Amygdala (tissue), 56 donors: ENCODE data around the gene EFEMP1.
"Not testable (repeated sequence)": the region's sequence is repeated elsewhere in the genome, so short reads cannot be mapped to it uniquely, and the experiment has no call there.

Experiments
- DNase-seq, 56 donors: peaks; one replicate each; lab custom pipeline; 2025; lab: John Stamatoyannopoulos, UW

Gene EFEMP1

DNA sequence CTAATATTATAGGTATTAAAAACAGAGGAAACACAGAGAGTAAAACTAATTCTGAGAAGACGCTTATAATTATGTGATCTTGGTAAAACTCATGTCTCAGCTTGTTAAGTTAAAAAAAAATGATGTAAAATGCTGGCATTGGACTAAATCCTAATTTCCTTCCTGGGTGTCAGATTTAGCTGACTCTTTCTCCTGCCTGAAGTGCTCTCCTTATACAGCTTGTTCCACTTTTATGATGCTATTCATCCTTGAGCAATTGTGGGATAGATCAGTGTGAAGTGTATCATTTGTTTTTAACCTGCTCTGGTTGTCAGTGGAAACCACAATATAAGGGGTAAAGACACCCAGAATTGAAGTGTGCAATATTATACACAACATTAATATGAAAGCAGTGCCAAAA lies 84.9 kb downstream of the EFEMP1 start:
- no peak for DNase-seq

DNA sequence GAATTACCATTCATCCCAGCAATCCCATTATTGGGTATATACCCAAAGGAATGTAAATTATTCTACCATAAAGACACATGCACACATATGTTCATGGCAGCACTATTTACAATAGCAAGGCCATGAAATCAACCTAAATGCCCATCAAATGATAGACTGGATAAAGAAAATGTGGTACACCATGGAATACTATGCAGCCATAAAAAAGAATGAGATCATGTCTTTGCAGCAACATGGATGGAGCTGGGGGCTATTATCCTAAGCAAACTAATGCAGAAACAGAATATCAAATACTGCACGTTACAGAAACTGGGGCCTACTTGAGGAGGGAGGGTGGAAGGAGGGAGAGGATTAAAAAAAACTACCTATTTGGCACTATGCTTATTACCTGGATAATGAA lies 85.5 kb downstream of the EFEMP1 start:
- not testable (repeated sequence) for DNase-seq

DNA sequence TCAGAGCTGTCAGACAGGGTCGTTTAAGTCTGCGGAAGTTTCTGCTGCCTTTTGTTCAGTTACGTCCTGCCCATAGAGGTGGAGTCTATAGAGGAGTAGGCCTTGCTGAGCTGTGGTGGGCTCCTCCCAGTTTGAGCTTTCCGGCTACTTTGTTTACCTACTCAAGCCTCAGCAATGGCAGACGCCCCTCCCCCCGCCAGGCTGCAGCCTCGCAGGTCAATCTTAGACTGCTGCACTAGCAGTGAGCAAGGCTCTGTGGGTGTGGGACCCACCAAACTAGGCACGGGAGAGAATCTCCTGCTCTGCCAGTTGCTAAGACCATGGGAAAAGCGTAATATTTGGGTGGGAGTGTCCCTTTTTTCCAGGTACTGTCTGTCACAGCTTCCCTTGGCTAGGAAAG lies 86.5 kb downstream of the EFEMP1 start:
- DNase-seq: no peak

DNA sequence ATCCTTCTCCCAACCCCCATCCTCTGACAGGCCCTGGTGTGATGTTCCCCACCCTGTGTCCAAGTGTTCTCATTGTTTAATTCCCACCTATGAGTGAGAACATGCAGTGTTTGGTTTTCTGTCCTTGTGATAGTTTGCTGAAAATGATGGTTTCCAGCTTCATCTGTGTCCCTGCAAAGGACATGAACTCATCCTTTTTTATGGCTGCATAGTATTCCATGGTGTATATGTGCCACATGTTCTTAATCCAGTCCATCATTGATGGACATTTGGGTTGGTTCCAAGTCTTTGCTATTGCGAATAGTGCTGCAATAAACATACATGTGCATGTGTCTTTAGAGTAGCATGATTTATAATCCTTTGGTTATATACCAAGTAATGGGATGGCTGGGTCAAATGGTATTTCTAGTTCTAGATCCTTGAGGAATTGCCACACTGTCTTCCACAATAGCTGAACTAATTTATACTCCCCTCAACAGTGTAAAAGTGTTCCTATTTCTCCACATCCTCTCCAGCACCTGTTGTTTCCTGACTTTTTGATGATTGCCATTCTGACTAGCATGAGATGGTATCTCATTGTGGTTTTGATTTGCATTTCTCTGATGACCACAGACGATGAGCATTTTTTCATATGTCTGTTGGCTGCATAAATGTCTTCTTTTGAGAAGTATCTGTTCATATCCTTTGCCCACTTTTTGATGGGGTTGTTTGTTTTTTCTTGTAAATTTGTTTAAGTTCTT lies 91.7 kb downstream of the EFEMP1 start:
- not testable (repeated sequence) for DNase-seq

DNA sequence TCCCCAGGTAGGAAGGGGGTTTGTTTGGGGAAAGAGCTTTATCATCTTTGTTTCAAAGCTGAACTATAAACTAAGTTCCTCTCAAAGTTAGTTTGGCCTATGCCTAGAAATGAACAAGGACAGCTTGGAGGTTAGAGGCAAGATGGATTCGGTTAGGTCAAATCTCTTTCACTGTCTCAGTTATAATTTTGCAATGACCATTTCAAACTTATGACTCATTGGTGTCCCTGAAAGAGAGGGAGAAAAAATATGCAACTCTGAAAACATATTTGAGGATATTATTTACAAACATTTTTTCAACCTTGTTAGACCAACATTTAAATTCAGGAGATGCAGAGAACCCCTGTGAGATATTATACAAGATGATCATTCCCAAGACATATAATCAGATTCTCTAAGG lies 95.7 kb downstream of the EFEMP1 start:
- DNase-seq: no peak

DNA sequence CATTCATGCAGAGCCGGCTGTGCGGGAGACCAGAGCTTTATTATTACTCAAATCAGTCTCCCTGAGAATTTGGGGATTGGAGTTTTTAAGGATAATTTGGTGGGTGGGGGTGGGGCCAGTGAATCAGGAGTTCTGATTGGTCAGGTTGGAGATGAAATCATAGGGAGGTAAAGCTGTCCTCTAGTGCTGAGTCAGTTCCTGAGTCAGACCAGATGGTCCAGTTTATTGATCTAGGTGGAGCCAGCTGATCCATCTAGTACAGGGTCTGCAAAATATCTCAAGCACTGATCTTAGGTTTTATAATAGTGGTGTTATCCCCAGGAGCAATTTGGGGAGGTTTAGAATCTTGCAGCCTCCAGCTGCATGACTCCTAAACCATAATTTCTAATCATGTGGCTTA lies 96.2 kb downstream of the EFEMP1 start:
- DNase-seq: not testable (repeated sequence)

DNA sequence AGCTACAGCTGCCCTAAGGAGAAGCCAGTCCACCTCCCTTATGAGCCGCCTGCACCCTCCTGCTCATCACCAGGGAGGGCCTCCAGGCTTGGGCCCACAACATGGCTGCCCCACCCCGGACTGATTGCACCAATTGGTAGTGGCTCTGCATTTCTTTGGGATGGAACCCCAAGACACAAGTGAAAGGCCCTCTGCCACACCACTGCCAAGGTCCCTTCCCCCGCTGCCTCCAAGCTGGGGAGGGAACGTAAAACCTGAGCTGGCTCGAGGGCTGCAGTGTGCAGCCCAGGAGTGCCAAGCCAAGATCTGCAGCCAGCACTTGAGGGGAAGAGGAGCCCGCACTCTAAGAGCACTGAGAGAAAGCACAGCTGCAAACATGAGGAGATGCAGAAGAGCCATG lies 97.3 kb downstream of the EFEMP1 start:
- no peak for DNase-seq

DNA sequence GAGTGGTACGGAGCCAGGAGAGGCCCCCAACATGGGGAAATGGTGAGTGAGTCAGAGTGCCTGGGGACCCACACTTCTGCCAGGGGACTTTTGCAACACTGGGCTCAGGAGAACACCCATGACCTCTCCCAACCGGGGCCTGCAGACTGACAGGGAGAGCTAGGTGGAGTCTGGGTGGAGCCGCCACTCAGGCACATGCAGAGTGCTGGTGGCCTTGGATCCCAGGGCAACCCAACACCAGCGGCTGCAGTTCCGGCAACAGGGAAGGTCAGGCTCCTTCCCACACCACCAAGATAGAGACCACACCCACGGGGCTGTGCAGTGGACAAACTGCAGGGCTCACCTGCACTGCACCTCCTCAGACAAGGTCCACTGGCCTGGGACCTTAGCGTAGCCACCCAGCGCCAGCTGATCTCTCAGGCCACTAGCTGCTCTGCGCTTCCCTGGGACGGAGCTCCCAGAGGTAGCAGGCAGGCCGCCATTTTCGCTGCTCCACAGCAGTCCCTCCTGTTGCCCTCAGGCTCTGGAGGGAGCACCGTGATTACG lies 99.0 kb downstream of the EFEMP1 start:
- DNase-seq: no peak
